Ectodermal cell (in vitro differentiated cells): ENCODE measurements around the gene ETFB.
A peak's percentile ranks its signal among the peaks of the same experiment; 100 is the strongest.

Experiments
- H3K27ac ChIP-seq: 2 replicates; pipeline ENCODE4 v1.7.0; 2013; ENCODE audit warnings: mild to moderate bottlenecking, low read depth, low read length; ENCODE audit not compliant: insufficient read depth, poor library complexity, severe bottlenecking
- H3K27me3 ChIP-seq: 2 replicates; pipeline ENCODE4 v1.7.0; 2013; ENCODE audit warnings: mild to moderate bottlenecking, low read length; ENCODE audit not compliant: insufficient read depth, control insufficient read depth, poor library complexity, severe bottlenecking
- H3K36me3 ChIP-seq: one replicate; pipeline ENCODE4 v1.7.0; 2013; ENCODE audit warnings: low read length; ENCODE audit not compliant: control insufficient read depth, insufficient read depth
- H3K4me1 ChIP-seq: one replicate; pipeline ENCODE4 v1.7.0; 2013; ENCODE audit warnings: low read length; ENCODE audit not compliant: control insufficient read depth, insufficient read depth
- H3K4me3 ChIP-seq: 2 replicates; pipeline ENCODE4 v1.7.0; 2013; ENCODE audit warnings: low read depth, low read length, control low read depth; ENCODE audit not compliant: insufficient read depth
- H3K9me3 ChIP-seq: 2 replicates; pipeline ENCODE4 v1.7.0; 2013; ENCODE audit warnings: mild to moderate bottlenecking, low read length, moderate library complexity; ENCODE audit not compliant: control insufficient read depth
- WGBS, 2 experiments: methylation state at CpG; one replicate each; pipeline ENCODE4 v1.1.7; 2013; ENCODE audit warnings: missing lambda C conversion rate in 2 of 2; 5-methylcytosine and 5-hydroxymethylcytosine counted together

Gene ETFB

DNA sequence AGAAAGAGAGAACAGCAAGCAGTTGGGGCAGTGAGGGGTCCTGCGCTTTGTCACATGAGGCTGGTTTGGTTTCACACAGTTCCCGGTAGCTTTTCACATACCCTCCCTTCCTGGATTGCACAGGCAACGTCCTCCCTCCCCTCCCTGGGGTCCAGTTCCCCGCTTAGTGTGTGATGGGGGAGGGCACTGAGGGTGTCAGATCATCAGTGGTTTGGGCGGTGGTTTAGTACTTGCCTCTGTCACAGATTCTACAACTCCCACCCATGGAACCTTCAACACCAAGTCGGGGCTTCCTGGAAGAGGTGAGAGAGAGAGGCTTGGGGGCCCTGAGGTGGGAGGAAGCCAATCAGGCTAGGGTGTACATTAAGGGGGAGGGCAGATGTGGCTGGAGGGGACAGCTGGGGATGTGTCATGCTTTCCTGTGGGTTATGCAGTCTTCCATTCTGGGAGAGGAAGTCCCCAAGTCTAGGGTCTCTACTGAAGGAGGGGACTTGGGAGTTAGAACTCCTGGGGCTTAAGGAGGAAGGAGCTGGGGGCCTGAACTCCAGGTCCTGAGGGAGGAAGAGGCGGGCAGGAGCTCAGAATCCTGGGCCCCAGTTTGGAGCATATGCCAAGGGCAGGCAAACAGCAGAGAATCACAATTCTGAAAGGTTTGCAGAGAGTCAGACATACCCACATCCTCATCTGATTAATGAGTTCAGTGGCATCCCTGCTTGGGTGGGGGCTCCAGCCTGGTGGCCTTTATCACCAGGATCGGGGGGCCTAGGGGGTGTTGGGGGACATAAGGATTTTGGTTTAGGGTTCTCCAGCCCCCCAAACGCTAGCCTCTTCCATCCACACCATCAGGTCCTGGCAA, 6.7 kb upstream of the ETFB start, which contains the start of gene NKG7:
Gene NKG7, minus strand, starts transcription at position 6 of the 856 bp plus-strand sequence. CDS start 119 bp downstream, outside the sequence.
- Histone ChIP-seq H3K27ac (no peak within 1 kb of the TSS), H3K36me3 (no peaks in the 10 kb centered on the region), H3K4me3 (no peak within 1 kb of the TSS), H3K27me3 (no peaks in the 10 kb centered on the region), H3K4me1 (peaks cover 9% of the 10 kb centered on the region), H3K9me3 (no peaks in the 10 kb centered on the region)
- 74 to 81% methylated on average over 6 to 9 of the region's 9 CpGs for WGBS, 2 experiments

DNA sequence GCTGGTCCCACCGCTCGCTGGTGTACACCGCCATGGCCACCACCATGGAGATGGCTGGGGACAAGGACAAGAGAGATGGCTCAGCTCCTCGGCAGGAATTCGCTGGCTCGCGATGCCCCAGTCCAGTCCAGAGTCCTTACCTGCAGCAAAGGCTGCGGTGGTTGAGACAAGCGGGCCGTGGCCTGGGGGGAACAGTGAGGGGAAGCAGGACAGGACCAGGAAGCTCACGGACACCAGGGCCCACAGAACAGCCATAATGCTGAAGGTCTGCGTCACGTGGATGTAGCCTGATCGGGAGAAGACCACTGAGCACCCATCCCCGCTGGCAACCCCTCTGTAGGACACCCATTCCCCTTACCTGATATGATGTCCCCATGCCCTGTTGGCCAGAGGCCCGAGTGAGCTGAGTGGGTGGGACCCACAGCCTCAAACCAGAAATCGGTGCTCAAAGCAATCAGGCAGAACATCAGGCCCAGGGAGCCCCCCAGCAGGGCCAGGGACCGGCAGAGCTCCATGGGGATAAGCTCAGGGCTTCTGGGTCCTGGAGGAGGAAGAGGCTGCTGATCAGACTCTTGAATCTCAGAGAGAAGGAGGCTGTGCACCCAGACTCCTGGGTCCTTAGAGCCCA, 5.9 kb upstream of the ETFB start:
- no peak overlapping the region for H3K4me3 ChIP-seq
- peaks cover 9% of the 10 kb centered on the region for H3K4me1 ChIP-seq
- no peaks in the 10 kb centered on the region for H3K36me3 ChIP-seq
- WGBS, 2 experiments, result 93 to 94% methylated on average over 18 of the region's 18 CpGs
- H3K27ac ChIP-seq, result no peak overlapping the region
- no peaks in the 10 kb centered on the region for H3K9me3 ChIP-seq
- H3K27me3 ChIP-seq, result no peaks in the 10 kb centered on the region

DNA sequence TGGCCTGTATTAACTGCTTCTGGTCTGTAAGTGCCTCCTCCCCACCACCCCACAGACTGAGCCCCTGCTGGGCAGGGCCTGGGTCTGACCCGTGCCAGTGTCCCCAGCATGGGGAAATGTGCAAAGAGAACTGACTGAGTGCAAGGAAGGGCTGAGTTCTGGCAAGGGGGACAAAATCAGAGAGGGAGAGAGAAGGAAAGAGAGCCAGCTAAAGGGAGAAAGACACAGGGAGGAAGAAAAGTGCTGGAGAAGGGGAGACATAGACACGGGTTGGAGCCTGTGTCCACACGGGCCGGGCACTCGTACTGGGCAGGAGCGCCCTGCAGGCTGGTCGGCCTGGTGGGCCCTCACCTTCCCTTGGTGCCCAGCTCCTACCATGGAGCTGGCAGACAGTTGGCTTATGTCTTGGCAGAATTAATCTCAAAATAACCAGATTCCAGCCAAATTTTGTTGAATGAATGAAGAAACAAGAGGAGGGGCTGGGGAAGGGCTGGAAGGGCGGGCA, 5.0 kb upstream of the ETFB start:
- H3K4me1 ChIP-seq, result peaks cover 9% of the 10 kb centered on the region
- WGBS, 2 experiments, result 92% methylated on average over 8 of the region's 8 CpGs
- no peaks in the 10 kb centered on the region for H3K9me3 ChIP-seq
- H3K27me3 ChIP-seq, result no peaks in the 10 kb centered on the region
- no peaks in the 10 kb centered on the region for H3K36me3 ChIP-seq
- no peak overlapping the region for H3K27ac ChIP-seq
- H3K4me3 ChIP-seq, result no peak overlapping the region

DNA sequence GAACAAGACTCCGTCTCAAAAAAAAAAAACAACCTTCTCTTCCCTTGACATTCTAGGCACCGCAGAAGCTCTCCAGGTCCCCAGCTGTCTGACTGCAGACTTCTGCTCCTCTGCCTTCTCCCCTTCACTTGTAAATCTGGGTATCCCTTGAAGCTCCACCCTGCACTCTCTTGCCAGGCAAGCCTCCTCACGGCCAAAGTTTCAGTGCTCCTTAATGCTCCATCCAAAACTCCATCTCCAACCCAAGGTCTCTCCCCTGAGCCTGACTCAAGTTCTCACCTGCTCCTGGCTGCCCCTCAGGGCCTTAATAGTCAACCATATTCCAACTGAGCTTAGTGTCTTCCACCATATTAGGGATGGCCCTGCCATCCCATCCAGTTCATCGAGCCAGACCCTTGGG, 4.0 kb upstream of the ETFB start:
- H3K36me3 ChIP-seq, result no peaks in the 10 kb centered on the region
- no peaks in the 10 kb centered on the region for H3K9me3 ChIP-seq
- no peak overlapping the region for H3K27ac ChIP-seq
- peaks cover 16% of the 10 kb centered on the region for H3K4me1 ChIP-seq
- H3K4me3 ChIP-seq, result no peak overlapping the region
- 90 to 93% methylated on average over 4 of the region's 4 CpGs for WGBS, 2 experiments
- no peaks in the 10 kb centered on the region for H3K27me3 ChIP-seq

DNA sequence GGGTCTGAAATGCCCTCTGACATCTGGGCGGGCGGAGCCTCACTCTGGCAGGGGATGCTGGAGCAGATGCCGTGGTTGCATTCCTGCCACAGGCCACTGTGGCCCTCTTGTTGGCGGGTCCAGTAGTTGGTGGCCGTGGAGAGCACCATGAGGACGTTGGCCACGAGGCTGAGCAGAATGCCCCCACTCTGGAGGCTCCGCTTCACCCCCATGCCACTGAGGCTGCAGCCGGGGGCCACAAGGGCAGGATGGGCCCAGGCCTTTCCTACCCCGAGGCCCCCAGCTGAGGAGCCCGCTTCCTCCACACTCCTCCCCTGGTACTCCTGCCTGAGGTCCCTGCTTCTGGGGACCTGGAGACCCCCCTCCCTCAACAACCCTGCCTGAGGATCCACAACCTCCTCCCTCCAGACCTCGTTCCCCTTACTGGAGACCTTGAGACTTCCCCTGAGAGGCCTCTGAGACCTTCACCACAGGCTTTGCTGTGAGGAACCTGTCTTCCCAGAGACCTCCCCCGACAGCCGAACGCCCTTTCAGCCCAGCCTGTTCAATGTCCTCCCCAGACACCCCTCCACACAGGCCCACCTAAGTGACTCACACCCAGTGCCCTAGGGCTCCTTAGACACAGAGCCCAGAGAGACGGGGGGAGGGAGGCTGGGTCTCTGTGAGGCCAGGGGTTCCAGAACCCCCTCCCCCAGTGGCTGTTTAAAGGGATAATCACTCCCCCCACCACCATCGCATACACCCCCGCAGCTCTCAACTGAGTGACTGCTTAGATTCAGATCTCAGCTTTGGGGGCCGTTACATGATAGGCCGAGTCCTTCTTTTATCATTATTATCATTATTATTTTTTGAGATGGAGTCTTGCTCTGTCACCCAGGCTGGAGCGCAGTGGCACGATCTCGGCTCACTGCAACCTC, 2.4 kb upstream of the ETFB start, which contains the start of gene CLDND2:
Gene CLDND2, minus strand, starts transcription at position 638 of the 917 bp plus-strand sequence. Its CDS starts 426 bp downstream, at position 212.
- Histone ChIP-seq H3K36me3 (no peaks in the 10 kb centered on the region), H3K27ac (peak within 1 kb of the TSS; percentile 89), H3K9me3 (no peaks in the 10 kb centered on the region), H3K4me1 (peaks cover 16% of the 10 kb centered on the region), H3K27me3 (no peaks in the 10 kb centered on the region), H3K4me3 (peak within 1 kb of the TSS; percentile 86)
- WGBS, 2 experiments, result 62 to 66% methylated on average over 23 of the region's 23 CpGs

DNA sequence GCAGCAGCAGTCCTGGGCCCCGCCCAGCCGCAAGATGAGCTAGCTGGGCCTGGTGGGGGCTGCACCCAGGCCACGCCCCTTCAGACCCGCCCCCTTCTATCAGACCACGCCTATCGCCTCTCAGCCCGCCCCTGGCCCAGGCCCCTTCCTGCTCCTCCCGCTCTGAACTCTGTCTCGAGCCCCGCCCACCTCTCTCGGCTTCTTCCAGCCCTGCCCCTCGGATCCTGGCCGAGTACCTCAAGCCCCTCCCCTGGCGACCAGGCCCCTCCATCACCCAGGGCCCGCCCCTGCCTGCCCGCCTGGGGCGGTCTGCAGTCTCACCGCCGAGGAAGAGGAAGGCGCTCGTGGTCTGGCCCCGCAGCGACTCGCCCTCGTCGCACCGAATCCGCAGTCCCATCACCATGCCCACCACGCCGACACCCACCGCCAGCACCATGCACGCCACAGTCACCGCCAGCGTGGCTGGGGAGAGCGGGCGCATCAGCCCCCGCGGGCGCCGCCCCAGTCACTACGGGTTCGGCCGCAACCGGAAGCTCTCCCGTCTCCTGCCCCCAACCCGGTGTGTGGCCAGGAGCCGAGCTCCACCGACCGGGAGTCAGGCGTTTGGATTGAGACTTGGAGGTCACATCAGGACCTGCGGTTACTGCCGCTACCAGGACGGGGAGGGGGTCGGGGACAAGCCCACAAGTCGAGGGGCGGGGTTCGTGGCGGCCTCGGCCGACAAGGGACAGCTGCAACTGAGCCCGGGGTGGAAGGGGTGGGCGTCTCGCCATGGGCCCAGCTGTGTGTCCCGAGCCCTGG, 1.6 kb upstream of the ETFB start:
- Histone ChIP-seq H3K4me1 (peaks cover 16% of the 10 kb centered on the region), H3K27me3 (no peaks in the 10 kb centered on the region), H3K4me3 (peak overlapping the region; percentile 86), H3K36me3 (no peaks in the 10 kb centered on the region), H3K9me3 (no peaks in the 10 kb centered on the region), H3K27ac (peak overlapping the region; percentile 89)
- WGBS, 2 experiments, result 0% methylated on average over 64 of the region's 64 CpGs

DNA sequence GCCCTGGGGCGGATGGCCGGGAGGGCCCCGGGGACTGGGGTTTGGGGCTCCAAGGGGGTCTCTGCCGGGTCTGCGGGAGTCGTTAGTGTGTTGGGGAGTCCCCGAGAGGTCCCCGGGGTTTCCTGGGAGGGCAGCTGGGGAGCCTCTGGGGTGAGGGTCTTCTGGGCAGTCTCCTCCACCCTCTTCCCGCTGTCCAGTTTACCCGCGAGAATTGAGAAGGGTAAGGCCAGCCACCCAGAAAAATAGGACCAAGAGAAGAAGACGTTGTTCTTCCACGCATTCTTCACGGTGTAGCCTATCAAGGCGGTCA, 1.0 kb upstream of the ETFB start:
- peaks cover 16% of the 10 kb centered on the region for H3K4me1 ChIP-seq
- H3K9me3 ChIP-seq, result no peaks in the 10 kb centered on the region
- peak overlapping the region; percentile 57 for H3K27ac ChIP-seq
- H3K4me3 ChIP-seq, result peak overlapping the region; percentile 86
- 0% methylated on average over 15 of the region's 15 CpGs for WGBS, 2 experiments
- no peaks in the 10 kb centered on the region for H3K27me3 ChIP-seq
- no peaks in the 10 kb centered on the region for H3K36me3 ChIP-seq

DNA sequence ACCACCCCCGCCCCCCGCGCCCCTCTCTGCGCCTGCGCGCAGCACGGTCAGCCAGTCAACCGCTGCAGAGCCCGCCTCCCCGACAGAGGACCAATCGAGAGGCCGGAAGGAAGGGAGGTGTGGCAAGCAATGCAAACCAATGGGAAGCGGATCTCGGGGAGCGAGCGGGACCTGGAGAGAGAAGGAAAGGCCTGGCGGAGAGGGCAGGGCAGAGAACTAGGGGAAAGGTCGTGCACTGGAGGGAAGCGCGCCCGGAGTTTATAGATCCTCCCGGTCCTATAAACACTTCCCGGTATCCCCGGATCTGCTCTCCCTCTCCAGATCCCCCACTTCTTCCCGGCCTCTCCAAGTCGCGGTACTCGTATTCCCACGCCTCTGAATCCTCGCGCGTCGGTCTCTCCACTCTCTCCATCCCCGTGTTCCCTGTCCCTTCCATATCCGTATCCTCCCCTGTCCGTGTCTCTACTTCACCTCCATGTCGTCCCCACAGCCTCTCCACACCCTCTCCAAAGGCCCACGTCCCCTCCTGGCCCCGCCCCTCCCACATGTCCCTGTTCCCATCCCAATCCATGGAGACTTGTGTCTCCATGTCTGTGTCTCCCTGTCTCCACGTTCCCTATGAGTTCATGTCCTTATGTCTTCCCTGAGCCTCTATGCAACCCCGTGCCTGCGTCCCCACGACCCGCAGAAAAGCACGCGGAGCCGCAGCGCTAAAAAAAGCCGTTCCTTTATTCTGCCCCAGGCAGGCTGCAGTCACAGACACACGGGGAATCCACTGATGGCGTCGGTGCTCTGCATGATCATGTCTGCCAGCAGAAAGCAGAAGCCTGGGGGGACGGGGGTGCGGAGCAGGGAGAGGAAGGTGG, 434 bp upstream of the ETFB start:
- 0% methylated on average over 54 of the region's 54 CpGs for WGBS, 2 experiments
- H3K27ac ChIP-seq, result peak overlapping the region; percentile 57
- peaks cover 16% of the 10 kb centered on the region for H3K4me1 ChIP-seq
- H3K4me3 ChIP-seq, result peak overlapping the region; percentile 86
- no peaks in the 10 kb centered on the region for H3K27me3 ChIP-seq
- H3K36me3 ChIP-seq, result no peaks in the 10 kb centered on the region
- H3K9me3 ChIP-seq, result no peaks in the 10 kb centered on the region
